HT-29 (cell line): ENCODE measurements around the gene ANK3. TPM values are rescaled to one million over a fixed set of nuclear protein-coding genes. Genes with fewer than 3 reads are reported as not detected.
A peak's percentile ranks its signal among the peaks of the same experiment; 100 is the strongest.

Source experiments
- DNase-seq: peaks from one replicate; pipeline ENCODE4 v3.0.0-alpha.2; 2015; ENCODE audit warnings: low spot score
- total RNA-seq: library from RNA; depleted of rRNA; stranded (reverse); fragments of >200 nt; shearing (Covaris generic); gene quantifications from 2 replicates; pipeline ENCODE4 v1.2.3, GENCODE V29; 2014

The ANK3 gene
- total RNA-seq, 1 experiment from 2014 or later, result 11.5 TPM

- no peak for DNase-seq
These were observed 43.0 kb downstream of the ANK3 start for GRCh38 chr10:60346661-60347060.

GRCh38 chr10:60343254-60343653, 46.4 kb downstream of the ANK3 start:
- DNase-seq, result no peak

GRCh38 chr10:60341969-60342368, 47.7 kb downstream of the ANK3 start:
- no peak for DNase-seq

- DNase-seq, result no peak
These were observed 48.7 kb downstream of the ANK3 start for GRCh38 chr10:60340973-60341372.

GRCh38 chr10:60339757-60340156, 49.9 kb downstream of the ANK3 start:
- DNase-seq, result no peak

- DNase-seq, result no peak
These were observed 50.9 kb downstream of the ANK3 start for GRCh38 chr10:60338786-60339185.

- DNase-seq, result no peak
These were observed 51.6 kb downstream of the ANK3 start for GRCh38 chr10:60338002-60338564.

GRCh38 chr10:60336901-60337630, 52.6 kb downstream of the ANK3 start:
- DNase-seq, result no peak

GRCh38 chr10:60335708-60336107, 54.0 kb downstream of the ANK3 start:
- peak; percentile 16 for DNase-seq

GRCh38 chr10:60334991-60335390, 54.7 kb downstream of the ANK3 start:
- no peak for DNase-seq

GRCh38 chr10:60332371-60332770, 57.3 kb downstream of the ANK3 start:
- no peak for DNase-seq

- no peak for DNase-seq
These were observed 57.8 kb downstream of the ANK3 start for GRCh38 chr10:60331886-60332285.

GRCh38 chr10:60323162-60323561, 66.5 kb downstream of the ANK3 start:
- no peak for DNase-seq

GRCh38 chr10:60320666-60321065, 69.0 kb downstream of the ANK3 start:
- no peak for DNase-seq

- DNase-seq, result no peak
These were observed 73.6 kb downstream of the ANK3 start for GRCh38 chr10:60316029-60316428.

GRCh38 chr10:60315311-60315710, 74.4 kb downstream of the ANK3 start:
- no peak for DNase-seq

GRCh38 chr10:60314069-60314940, 75.4 kb downstream of the ANK3 start:
- peak; percentile 43 for DNase-seq

GRCh38 chr10:60313589-60313952, 76.1 kb downstream of the ANK3 start:
- no peak for DNase-seq

GRCh38 chr10:60312818-60313588, 76.7 kb downstream of the ANK3 start:
- DNase-seq, result peak; percentile 51

GRCh38 chr10:60311821-60312220, 77.9 kb downstream of the ANK3 start:
- DNase-seq, result no peak

GRCh38 chr10:60310740-60311139, 78.9 kb downstream of the ANK3 start:
- DNase-seq, result no peak

GRCh38 chr10:60309891-60310290, 79.8 kb downstream of the ANK3 start:
- no peak for DNase-seq
